ENCODE measurements around the gene SMAP1.

Gene SMAP1

GRCh38 chr6:70886071-70886470 is 218.4 kb downstream of the SMAP1 start:
- TF ChIP-seq FOXP2 (optimal IDR thresholded peaks at IDR 0.05; ENCODE audit: borderline replicate concordance, extremely low read depth, extremely low read length, insufficient read depth), result no peak
- no peak for TF ChIP-seq TAF1 (IDR thresholded peaks at IDR 0.05; ENCODE audit: borderline replicate concordance, insufficient read depth, low read length)
- no peak for TF ChIP-seq POLR2AphosphoS5 (IDR thresholded peaks at IDR 0.05; ENCODE audit: low read depth, low read length)
- TF ChIP-seq REST (IDR thresholded peaks at IDR 0.05; ENCODE audit: insufficient read depth in 1 of 2, low read depth in 2 of 2, low read length in 2 of 2), result no peak
- no peak for TF ChIP-seq SIN3A (IDR thresholded peaks at IDR 0.05; ENCODE audit: borderline replicate concordance, insufficient read depth, low read length)

- TF ChIP-seq FOXP2 (optimal IDR thresholded peaks at IDR 0.05; ENCODE audit: borderline replicate concordance, extremely low read depth, extremely low read length, insufficient read depth) (no peak), SIN3A (IDR thresholded peaks at IDR 0.05; ENCODE audit: borderline replicate concordance, insufficient read depth, low read length) (no peak), TAF1 (IDR thresholded peaks at IDR 0.05; ENCODE audit: borderline replicate concordance, insufficient read depth, low read length) (no peak), POLR2AphosphoS5 (IDR thresholded peaks at IDR 0.05; ENCODE audit: low read depth, low read length) (no peak), REST (IDR thresholded peaks at IDR 0.05; ENCODE audit: insufficient read depth in 1 of 2, low read depth in 2 of 2, low read length in 2 of 2) (no peak)
Observed at GRCh38 chr6:70886661-70887060, 219.0 kb downstream of the SMAP1 start.

GRCh38 chr6:70889270-70889669 is 221.6 kb downstream of the SMAP1 start:
- TF ChIP-seq SIN3A (IDR thresholded peaks at IDR 0.05; ENCODE audit: borderline replicate concordance, insufficient read depth, low read length), result no peak
- no peak for TF ChIP-seq REST (IDR thresholded peaks at IDR 0.05; ENCODE audit: insufficient read depth in 1 of 2, low read depth in 2 of 2, low read length in 2 of 2)
- no peak for TF ChIP-seq POLR2AphosphoS5 (IDR thresholded peaks at IDR 0.05; ENCODE audit: low read depth, low read length)
- no peak for TF ChIP-seq FOXP2 (optimal IDR thresholded peaks at IDR 0.05; ENCODE audit: borderline replicate concordance, extremely low read depth, extremely low read length, insufficient read depth)

- TF ChIP-seq SIN3A (IDR thresholded peaks at IDR 0.05; ENCODE audit: borderline replicate concordance, insufficient read depth, low read length) (no peak), FOXP2 (optimal IDR thresholded peaks at IDR 0.05; ENCODE audit: borderline replicate concordance, extremely low read depth, extremely low read length, insufficient read depth) (no peak), TAF1 (IDR thresholded peaks at IDR 0.05; ENCODE audit: borderline replicate concordance, insufficient read depth, low read length) (no peak), REST (IDR thresholded peaks at IDR 0.05; ENCODE audit: insufficient read depth in 1 of 2, low read depth in 2 of 2, low read length in 2 of 2) (no peak), POLR2AphosphoS5 (IDR thresholded peaks at IDR 0.05; ENCODE audit: low read depth, low read length) (no peak)
Observed at GRCh38 chr6:70894001-70894400, 226.3 kb downstream of the SMAP1 start.

GRCh38 chr6:70900047-70900446 is 232.4 kb downstream of the SMAP1 start:
- TF ChIP-seq POLR2AphosphoS5 (IDR thresholded peaks at IDR 0.05; ENCODE audit: low read depth, low read length), result no peak
- no peak for TF ChIP-seq TAF1 (IDR thresholded peaks at IDR 0.05; ENCODE audit: borderline replicate concordance, insufficient read depth, low read length)
- no peak for TF ChIP-seq SIN3A (IDR thresholded peaks at IDR 0.05; ENCODE audit: borderline replicate concordance, insufficient read depth, low read length)
- no peak for TF ChIP-seq FOXP2 (optimal IDR thresholded peaks at IDR 0.05; ENCODE audit: borderline replicate concordance, extremely low read depth, extremely low read length, insufficient read depth)
- no peak for TF ChIP-seq REST (IDR thresholded peaks at IDR 0.05; ENCODE audit: insufficient read depth in 1 of 2, low read depth in 2 of 2, low read length in 2 of 2)

All from PFSK-1 (cell line).